Measurements from ENCODE around the gene MAP3K5.

Gene MAP3K5

DNA sequence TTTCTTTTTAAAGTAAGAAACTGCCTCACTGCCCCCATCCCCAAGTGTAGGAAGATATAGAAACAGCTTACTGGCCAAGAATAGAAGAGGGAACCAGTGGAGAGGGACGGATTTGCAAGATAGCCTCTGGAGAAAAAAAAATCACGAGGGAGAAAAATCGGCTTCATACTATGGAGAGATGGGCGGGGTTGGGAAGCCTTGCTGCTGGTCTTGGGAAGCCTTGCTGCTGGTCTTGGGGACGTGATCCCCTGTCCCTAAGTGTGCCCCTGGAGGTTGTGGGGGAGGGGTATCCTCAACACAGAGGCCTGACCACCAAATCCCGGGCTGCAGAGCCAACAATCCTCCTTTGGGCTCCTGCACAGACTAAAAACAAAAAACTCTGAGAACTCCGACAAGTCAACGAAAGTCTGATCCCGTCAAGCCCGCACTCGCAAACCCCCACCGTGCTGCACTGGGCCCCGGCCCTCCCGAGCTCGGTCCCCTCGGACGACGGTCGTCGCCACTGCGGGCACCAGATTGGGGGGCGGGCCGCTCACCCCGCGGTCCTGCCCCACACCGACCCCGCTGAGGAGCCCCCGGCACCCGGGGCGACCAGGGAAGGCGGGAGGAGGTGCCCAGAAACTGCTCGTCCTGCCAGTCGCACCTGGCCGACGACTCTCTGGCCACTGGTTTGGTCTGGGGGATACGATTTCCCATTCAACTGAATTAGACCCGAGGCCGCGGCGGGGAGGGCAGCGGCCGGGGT, 242.8 kb downstream of the MAP3K5 start:
- in situ Hi-C loops (cut with HindIII; ENCODE audit: low sequenced_read_pairs): no loop called here

DNA sequence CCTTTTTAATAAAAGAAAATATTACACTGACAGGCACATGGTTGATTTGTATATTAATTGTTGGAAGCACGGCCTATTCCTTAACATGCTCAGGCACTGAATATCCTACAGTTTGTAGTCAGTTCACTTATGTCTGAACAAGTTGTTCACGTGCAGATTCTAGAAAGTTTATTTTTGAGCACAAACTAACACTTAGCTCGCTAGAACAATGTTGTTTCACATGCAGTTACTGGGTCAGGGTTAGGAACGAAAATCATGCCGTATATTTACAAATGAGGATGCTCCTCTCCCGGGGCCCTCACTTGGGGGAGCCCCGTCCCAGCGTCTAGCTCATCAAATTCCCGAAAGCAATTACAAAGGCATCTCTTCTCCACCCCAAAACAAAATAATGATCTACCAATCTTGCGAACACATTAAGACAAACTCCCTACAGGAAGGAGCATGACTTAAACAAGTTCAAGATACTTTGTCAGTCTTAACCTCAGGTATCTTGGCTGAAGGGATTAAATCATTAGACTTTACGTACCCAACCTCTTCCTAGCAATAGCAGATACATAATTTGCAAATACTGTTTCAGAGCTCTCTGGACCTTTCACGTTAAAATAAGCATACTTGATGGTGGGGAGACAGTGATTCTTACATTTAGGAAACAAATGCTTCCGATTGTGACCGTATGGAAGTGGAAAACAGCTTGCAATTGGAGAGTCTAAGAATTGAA, 243.5 kb downstream of the MAP3K5 start:
- in situ Hi-C loops (cut with HindIII; ENCODE audit: low sequenced_read_pairs): no loop called here

DNA sequence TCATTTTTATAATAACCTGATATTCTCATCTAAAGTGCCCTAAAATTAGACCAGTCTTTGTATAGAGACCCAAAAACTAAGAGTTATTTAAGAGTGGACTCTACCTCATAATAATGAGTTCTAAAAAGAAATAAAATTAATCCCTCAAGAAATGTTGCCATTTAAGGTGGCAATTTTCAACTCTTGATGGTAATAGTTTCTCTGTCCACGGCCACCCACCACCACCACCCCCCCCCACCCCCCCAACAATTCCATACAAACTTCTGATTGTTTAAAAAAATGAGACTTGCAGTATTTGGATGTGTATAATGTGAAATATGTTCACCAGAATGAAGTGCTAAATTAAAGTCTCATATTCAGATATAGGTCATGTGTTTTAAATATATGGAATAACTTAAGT, 244.4 kb downstream of the MAP3K5 start:
- in situ Hi-C loops (cut with HindIII; ENCODE audit: low sequenced_read_pairs): no loop called here

DNA sequence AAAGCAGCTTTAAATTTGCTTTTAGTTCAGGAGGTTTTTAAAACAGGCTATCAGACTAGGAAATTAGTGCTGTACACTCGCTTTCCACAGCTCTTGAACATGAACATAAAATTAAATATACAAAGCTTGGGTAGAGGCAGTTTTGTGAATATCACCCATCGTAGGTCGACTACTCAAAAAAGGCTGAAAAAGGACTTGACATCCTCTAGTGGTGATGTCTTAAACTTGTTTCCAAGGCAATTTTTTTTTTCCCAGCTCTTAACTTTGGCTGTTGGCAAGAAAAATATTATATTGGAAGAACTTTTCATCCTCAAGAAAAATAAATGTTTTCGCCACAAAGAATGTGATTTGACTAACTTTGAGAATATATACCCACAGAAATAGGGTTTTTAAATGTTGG, 244.9 kb downstream of the MAP3K5 start:
- in situ Hi-C loops (cut with HindIII; ENCODE audit: low sequenced_read_pairs): no loop called here

DNA sequence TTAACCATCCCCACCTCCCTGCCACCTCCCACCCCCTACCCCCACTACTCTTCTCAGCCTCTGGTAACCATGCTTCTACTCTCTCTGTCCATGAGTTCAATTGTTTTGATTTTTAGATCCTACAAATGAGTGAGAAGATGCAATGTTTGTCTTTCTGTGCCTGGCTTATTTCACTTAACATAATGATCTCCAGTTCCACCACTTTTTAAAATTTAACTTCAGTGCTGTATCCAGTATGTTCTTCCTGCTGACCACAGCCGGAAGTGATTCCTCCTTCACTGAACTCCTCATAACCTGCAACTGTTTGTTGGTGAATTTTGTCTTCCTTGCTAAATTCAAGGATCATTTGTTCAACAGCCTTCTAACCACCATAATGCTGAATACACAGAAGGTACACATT, 245.9 kb downstream of the MAP3K5 start:
- in situ Hi-C loops (cut with HindIII; ENCODE audit: low sequenced_read_pairs): no loop called here

DNA sequence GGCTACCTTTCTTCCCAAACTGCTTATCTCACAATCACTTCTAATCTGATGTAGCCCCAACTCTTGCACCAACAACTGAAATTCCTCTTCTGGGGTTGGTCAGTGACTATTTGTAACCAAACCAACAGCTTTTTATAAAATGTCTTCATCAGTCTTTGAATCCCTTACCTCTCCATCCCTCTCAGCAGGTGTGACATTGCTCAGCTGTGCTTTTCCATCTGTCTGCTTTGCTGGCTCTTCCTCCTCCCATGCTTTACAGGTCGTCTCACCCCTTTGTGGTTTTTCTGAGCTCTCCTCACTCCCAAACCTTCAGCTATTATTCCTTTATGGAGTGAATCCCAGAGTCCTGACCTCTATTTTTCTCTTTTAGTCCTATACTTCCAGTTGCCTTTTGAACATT, 248.0 kb downstream of the MAP3K5 start:
- in situ Hi-C loops (cut with HindIII; ENCODE audit: low sequenced_read_pairs): no loop called here

DNA sequence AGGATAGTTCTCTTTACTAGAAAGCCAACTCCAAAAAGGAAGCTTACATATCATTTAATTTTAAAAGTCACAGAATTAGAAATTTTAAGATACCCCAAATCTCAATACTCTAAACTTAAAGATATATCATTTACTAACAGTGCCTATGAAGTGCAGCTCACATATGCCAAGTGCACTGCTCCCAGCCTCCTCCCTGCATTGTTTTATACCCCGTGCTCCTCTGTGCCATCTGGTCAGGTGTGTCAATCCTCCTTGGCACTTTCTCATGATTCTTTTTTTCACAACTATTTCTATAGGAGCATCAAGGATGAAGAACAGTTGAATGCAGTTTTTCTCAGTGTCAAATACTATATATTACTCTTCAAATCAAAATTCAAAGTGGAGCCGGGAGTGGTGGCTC, 250.9 kb downstream of the MAP3K5 start:
- in situ Hi-C loops (cut with HindIII; ENCODE audit: low sequenced_read_pairs): no loop called here

DNA sequence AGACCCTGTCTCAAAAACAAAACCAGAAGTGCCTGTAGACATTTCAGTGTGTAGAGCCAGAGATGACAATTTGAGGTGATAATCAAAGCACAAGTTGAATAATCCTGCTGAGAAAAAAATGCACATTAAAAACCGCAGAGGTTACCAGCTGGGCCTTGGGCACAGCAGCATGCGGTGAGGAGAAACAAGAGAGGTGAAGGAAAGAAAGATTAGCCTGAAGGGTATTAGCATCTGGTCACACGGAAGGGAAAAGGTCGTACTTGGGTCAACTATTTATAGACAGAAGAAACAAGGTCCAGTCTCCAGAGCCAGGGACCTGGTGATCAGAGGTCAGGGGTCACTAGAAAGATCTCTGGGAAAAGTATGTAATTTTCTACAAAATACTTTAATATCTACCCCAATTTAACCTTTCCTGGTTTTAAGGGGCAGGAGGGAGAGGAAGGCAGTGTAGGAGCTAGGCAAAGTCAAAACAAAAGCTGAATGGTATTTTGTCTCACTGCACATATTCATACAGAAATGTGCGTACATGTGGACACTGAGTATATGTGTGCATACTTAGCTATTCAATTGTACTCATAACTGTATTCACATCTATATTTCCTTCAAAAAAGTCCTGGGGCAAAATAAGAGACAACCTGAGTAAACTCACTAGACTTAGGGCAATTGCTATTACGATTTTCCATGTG, 252.2 kb downstream of the MAP3K5 start:
- in situ Hi-C loops (cut with HindIII; ENCODE audit: low sequenced_read_pairs): no loop called here

DNA sequence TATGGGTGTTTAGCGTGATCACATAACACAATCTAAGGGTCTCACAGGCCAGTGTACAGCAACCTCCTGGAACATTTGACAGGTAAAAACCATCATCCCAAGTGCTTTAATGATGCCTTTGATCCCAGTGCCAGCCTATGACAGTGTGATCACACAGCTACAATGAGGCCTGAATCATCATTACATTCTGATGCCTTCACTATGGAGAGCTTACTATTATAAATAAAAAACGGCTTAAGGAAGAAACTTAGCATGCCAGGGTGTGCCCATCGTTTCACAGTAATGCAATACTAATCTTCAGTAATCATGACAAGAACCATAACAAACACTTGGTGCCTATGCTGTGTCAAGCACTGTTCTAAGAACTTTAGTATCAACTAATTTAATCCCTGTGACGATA, 253.4 kb downstream of the MAP3K5 start:
- in situ Hi-C loops (cut with HindIII; ENCODE audit: low sequenced_read_pairs): no loop called here

DNA sequence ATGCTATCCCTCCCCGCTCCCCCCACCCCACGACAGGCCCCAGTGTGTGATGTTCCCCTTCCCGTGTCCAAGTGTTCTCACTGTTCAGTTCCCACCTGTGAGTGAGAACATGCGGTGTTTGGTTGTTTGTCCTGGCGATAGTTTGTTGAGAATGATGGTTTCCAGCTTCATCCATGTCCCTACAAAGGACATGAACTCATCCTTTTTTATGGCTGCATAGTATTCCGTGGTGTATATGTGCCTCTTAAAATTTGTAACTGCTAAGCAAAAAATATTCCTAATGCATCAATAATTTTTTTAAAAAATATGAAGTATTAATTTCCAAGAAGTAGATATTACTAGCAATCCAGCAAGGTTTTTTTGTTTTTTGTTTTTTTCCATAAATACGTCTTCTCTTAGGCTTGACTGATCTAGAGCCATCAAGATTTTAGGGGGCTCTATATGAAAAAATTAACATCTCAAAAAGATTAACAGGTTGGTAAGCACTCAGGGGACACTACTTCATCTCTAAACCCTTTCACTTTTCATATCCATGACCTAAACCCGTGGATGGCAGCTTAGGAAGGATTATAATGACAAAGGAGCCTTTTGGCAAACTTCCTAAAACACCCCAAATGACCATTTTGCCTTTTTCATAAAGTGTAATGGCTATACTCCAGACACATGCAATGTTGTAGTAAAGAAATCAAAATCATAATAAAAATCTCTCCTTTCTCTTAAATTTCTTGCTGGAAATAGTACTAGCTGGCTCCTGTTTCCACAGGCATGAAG, 256.2 kb downstream of the MAP3K5 start:
- in situ Hi-C loops (cut with HindIII; ENCODE audit: low sequenced_read_pairs): no loop called here

DNA sequence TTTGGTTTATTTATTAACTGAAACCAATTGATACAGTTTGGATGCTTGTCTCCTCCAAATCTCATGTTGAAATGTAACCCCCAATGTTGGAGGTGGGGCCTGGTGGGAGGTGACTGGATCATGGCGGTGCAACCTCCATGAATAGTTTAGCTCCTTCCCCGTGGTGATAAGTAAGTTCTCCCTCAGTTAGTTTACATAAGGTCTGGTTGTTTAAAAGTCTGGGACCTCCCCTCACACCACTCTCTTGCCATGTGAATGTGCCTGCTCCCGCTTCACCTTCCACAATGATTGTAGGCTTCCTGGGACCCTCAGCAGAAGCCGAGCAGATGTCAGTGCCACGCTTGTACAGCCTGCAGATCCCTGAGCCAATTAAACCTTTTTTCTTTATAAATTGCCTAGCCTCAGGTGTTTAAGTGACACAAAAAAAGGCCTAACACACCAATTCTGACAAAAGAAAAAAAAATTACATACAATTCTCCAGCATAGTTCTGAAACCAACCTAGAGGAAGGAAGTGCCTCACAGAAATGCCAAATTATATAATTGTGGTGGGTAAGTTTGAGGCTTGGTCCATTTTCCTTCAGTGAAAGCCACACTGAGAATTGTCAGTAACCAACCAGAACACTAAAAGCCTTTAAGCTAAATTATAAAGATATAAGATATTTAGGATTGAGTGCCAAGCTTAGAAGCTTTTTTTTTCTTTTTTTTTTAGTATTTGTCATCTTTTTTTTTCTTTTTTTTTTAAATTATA, 257.1 kb downstream of the MAP3K5 start:
- in situ Hi-C loops (cut with HindIII; ENCODE audit: low sequenced_read_pairs): no loop called here

DNA sequence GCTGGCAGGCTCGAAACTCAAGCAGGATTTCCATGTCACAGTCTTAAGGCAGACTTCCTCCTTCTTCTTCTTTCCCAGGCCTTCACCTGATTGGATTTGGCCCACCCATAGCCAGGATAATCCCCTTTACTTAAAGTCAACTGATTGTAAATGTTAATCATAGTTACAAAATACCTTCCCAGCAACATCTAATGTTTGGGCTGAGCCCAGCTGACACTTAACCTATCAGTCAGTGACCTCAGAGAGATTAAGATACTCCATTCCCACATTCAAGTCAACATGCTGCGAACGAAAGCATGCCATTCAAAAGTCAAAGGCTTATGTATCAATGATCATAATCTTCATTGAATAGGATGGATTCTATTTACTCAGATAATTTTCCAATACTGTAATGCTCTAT, 258.0 kb downstream of the MAP3K5 start:
- in situ Hi-C loops (cut with HindIII; ENCODE audit: low sequenced_read_pairs): no loop called here

DNA sequence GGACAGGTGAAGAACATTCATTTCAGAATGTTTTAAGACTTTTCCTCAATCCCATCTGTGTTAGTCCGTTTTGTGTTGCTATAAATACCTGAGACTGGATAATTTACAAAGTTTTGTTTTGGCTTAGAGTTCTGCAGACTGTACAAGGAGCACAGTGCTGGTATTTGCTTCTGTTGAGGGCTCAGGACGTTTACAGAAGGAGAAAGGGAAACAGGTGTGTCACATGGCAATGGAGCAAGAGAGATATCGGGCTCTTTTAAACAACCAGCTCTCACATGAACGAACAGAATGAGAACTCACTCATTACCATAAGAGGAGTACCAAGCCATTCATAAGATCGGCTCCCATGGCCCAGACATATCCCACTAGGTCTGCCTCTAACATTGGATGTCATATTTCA, 258.8 kb downstream of the MAP3K5 start:
- in situ Hi-C loops (cut with HindIII; ENCODE audit: low sequenced_read_pairs): no loop called here

DNA sequence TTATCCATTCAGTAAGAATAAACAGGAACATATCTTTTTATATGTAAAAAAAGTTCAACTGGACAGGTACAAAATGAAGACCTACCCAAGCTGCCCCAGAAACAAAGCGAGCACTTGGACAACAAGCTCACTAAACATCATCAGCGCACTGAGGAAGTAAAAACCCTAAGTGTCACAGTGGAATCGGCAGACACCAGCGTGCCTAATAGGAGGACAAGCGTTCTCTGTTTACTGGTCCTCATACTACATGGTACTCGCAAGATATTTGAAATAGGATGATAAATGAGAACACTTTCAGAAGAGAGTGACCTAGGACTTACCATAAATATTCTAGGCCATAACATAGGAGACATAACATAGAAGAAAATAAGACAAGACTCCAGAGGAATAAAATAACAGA, 260.2 kb downstream of the MAP3K5 start:
- in situ Hi-C loops (cut with HindIII; ENCODE audit: low sequenced_read_pairs): no loop called here

DNA sequence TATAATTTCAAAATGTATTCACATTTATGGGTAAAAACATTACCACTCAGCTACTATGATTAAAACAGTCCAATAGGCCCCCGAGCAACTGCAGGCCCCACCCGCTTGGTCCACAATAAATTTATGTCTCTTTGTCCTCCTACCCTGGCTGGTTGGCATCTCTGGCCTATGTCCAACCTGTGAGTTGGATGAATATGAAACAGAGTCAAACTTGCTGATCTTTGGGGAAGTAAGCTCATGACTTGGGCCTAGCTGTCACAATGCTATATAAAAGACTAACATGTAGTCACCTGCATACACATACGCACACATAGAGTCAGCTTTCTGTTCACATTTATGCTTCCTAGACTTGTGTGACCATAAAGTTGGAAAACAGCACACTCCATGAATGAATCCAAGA, 262.6 kb downstream of the MAP3K5 start:
- in situ Hi-C loops (cut with HindIII; ENCODE audit: low sequenced_read_pairs): no loop called here

DNA sequence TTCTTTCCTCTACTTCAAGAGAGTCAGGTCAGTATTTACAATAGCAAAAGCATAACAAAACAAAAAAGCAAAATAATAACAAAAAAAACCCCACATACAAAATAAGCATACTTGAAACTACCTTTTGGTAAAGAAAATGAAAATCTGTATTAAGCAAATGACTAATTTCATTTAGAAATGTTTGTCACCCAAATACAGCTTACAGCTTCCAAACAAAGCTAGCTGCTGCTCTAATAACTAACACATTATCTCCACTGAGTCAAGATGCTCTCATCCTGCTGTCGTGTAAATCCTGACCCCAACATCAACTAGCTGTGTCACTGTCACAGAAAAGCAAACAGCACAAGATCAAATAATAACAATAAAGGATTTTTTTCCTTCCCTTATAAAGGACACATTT, 263.8 kb downstream of the MAP3K5 start:
- in situ Hi-C loops (cut with HindIII; ENCODE audit: low sequenced_read_pairs): no loop called here

DNA sequence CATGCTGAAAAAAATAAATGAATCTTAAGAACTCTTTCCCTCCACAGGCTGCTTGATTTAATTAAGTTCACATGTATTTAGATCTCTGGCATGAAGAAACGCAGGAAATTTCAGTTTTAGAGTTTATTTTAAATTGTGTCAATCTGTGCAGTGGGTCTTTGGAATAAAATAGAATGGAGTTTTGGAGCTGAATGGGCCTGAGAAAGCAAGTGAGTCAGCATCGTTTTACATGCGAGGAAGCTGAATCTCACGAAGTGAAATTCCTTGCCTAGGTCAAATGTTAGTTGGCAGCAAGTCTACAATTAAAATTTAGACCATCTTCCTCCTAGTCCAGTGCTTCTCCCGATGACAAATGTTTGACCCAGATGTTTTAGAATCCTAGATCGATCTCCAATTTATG, 264.4 kb downstream of the MAP3K5 start:
- in situ Hi-C loops (cut with HindIII; ENCODE audit: low sequenced_read_pairs): no loop called here

DNA sequence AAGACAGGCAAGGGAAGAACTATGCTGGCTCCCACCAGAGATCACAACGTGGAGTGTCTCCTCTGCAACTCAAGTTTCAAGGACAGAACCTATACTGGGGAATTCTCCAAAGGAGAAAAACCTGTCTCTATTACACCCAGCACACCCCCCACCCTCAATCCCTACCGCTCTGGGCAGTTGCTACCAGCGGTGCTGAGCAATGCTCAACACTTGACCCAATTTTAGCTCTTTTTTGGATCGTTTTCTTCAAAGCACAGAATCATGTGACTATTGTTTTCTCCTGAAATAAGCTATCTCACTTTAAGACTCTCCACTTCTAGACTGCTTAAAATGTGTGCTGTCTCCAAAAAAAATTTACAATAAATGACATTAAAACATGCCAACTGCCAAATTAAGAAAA, 265.3 kb downstream of the MAP3K5 start:
- in situ Hi-C loops (cut with HindIII; ENCODE audit: low sequenced_read_pairs): no loop called here

DNA sequence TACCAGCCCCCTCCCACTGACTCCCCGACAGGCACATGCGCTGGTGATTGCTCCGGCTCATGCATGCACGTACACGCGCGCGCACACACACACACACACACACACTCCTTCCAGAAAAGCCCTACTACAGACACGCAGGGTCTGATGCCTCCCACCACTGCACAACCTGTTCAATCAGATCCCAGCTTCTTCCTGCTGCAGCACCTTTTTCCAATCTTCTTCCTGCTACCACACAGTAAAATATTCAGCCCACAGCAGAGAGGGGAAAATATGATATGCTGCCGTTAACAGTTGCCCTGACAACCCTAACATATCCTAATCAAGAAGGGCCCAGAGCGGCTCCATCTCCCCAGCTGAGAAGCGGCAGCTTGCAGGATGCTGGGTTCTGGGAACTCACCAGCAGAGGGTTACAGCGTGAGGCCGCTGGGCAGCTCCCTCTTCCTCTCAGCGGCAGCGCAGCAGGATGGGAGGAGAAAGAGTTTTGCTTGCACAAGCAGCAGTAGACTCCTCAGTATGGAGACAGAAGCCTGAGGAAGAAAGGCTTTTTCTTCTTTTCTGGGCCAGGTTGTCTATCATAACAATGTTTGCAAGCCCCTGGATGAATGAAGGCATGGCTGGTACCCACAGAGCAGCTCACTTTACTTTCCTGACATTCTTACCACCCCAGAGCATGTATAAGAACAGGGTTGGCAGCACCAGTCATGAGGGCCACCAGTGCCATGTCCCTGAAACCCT, 265.9 kb downstream of the MAP3K5 start:
- in situ Hi-C loops (cut with HindIII; ENCODE audit: low sequenced_read_pairs): no loop called here

DNA sequence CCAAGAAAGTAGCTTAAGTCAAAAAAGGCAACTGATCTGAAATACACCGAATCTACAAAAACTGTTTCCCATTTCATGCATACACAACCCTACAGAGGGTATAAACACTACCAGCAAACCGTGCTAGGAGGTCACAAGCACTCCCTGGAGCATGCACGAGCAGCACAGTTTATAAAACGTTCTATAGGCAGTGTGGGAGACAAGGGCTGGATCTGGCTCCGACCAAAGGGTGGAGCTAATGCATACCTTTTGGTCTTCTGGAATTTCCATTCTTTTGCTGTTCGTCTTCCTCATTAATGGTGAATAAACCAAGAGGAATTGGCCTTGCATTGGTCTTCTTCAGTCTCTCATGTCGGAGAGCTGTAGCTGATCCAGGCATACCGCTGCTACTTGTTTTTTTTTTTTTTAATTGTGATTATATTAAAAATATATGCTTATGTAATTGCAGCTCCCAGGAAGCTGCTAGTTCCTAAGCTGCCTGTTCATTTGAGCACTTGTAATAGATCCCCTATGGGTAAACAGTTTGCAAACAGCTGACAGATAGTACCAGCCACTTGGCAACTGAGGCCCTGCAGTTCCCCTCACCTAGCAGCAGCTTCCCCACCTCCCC, 266.6 kb downstream of the MAP3K5 start:
- in situ Hi-C loops (cut with HindIII; ENCODE audit: low sequenced_read_pairs): no loop called here

Measured in DLD1 (cell line).